K562 (cell line): ENCODE measurements around the gene TXNIP. TPM values are rescaled to one million over a fixed set of nuclear protein-coding genes. Genes with fewer than 3 reads are reported as not detected.
A peak's percentile ranks its signal among the peaks of the same experiment; 100 is the strongest.

ENCODE experiments used
- CBX3 ChIP-seq, 2 experiments: IDR thresholded peaks; 1 replicate in 1 of 2; 2 replicates in 1 of 2; pipeline ENCODE4 v1.6.1; 2012; ENCODE audit warnings: inconsistent platforms in 2 of 2, low read length in 2 of 2, borderline replicate concordance in 1 of 2, control low read depth in 1 of 2
- DLX4 ChIP-seq: fragments of 250-450 bp; sonication (Bioruptor Pico); IDR thresholded peaks from 2 replicates; pipeline ENCODE4 v1.6.1; 2021; ENCODE audit warnings: mild to moderate bottlenecking
- ELF4 ChIP-seq: fragments of 450-650 bp; formaldehyde crosslinking; IDR thresholded peaks from 2 replicates; pipeline ENCODE4 v1.4.0; 2022; ENCODE audit warnings: missing genetic modification characterization
- MTA1 ChIP-seq: fragments of 450-650 bp; IDR thresholded peaks from 2 replicates; pipeline ENCODE4 v1.6.1; 2017; ENCODE audit warnings: borderline replicate concordance
- NFATC3 ChIP-seq: fragments of 450-650 bp; IDR thresholded peaks from 2 replicates; pipeline ENCODE4 v1.6.1; 2017; ENCODE audit warnings: mild to moderate bottlenecking
- NR1H2 ChIP-seq: sonication (generic); formaldehyde crosslinking; IDR thresholded peaks from 2 replicates; pipeline ENCODE4 v1.4.0; 2020; ENCODE audit warnings: mild to moderate bottlenecking, missing genetic modification reagents
- OTX1 ChIP-seq: fragments of 450-650 bp; formaldehyde crosslinking; IDR thresholded peaks from 2 replicates; pipeline ENCODE4 v1.4.0; 2022; ENCODE audit warnings: mild to moderate bottlenecking
- THRAP3 ChIP-seq: fragments of 450-650 bp; IDR thresholded peaks from 2 replicates; pipeline ENCODE4 v1.6.1; 2016; ENCODE audit warnings: mild to moderate bottlenecking, inconsistent platforms, borderline replicate concordance
- TOE1 ChIP-seq, 2 experiments: fragments of 450-650 bp in 1 of 2; sonication (generic) in 1 of 2; formaldehyde crosslinking in 1 of 2; IDR thresholded peaks; 2 replicates each; pipeline versions ENCODE4 v1.7.1 to v1.8.0; 2016 to 2022; ENCODE audit warnings: borderline replicate concordance in 2 of 2, mild to moderate bottlenecking in 2 of 2, antibody characterized with exemption in 1 of 2, inconsistent platforms in 1 of 2, low read depth in 1 of 2, missing genetic modification reagents in 1 of 2, moderate library complexity in 1 of 2
- XRCC5 ChIP-seq: fragments of 200-400 bp; formaldehyde crosslinking; IDR thresholded peaks from 2 replicates; pipeline ENCODE4 v1.6.1; 2017; ENCODE audit warnings: low read depth, mild to moderate bottlenecking, low read length
- ZNF12 ChIP-seq: sonication (generic); formaldehyde crosslinking; IDR thresholded peaks from 2 replicates; pipeline ENCODE4 v1.4.0; 2020; ENCODE audit warnings: mild to moderate bottlenecking, missing genetic modification reagents
- ZNF232 ChIP-seq: sonication (generic); formaldehyde crosslinking; IDR thresholded peaks from 2 replicates; pipeline ENCODE4 v1.8.0; 2022; ENCODE audit warnings: mild to moderate bottlenecking, missing genetic modification reagents
- polyA plus RNA-seq, 8 experiments: library from polyadenylated mRNA; depleted of rRNA in 4 of 8; stranded (reverse) in 5 of 8; unstranded in 3 of 8; fragments of >200 nt; fragmentation: Nextera tagmentation in 2 of 8; fragmentation: Illumina TruSeq in 1 of 8; extraction: Ambion mirVana in 2 of 8; extraction: Trizol in 1 of 8; gene quantifications; 2 replicates each; pipeline versions ENCODE4 v1.2.1 to v1.2.3, GENCODE V29; 2011 to 2014; ENCODE audit warnings: inconsistent platforms in 1 of 8, missing spikeins in 1 of 8
- total RNA-seq, 7 experiments: library from RNA; depleted of rRNA in 6 of 7; stranded (reverse); fragments of >200 nt in 6 of 7; fragmentation: Illumina TruSeq in 2 of 7; extraction: Trizol in 2 of 7; gene quantifications; 2 replicates each; pipeline versions ENCODE4 v1.2.1 to v1.2.3, GENCODE V29; 2011 to 2021; ENCODE audit warnings: low replicate concordance in 1 of 7
- TF ChIP-seq, protein P1 (sequence below): fragments of 250-450 bp; sonication (Bioruptor Pico); IDR thresholded peaks from 2 replicates; pipeline ENCODE4 v1.8.0; 2021; ENCODE audit warnings: moderate library complexity, mild to moderate bottlenecking, inconsistent platforms
- TF ChIP-seq, protein P2 (sequence below): fragments of 150-350 bp; conservative IDR thresholded peaks from 2 replicates; pipeline ENCODE4 v1.6.1; 2014; ENCODE audit warnings: low read length
- TF ChIP-seq, protein P3 (sequence below): sonication (generic); formaldehyde crosslinking; IDR thresholded peaks from 2 replicates; pipeline ENCODE4 v1.8.1; 2022; ENCODE audit warnings: missing genetic modification reagents
- TF ChIP-seq, protein P4 (sequence below): fragments of 450-650 bp; IDR thresholded peaks from 2 replicates; pipeline ENCODE4 v1.6.1; 2018; ENCODE audit not compliant: partially characterized antibody

Gene TXNIP
- total and polyA plus RNA-seq, 9 of the 15 experiments (the other 6 are each of a cell fraction or from before 2014, with no cell fraction given), result 120 to 499 (median 257) TPM

DNA sequence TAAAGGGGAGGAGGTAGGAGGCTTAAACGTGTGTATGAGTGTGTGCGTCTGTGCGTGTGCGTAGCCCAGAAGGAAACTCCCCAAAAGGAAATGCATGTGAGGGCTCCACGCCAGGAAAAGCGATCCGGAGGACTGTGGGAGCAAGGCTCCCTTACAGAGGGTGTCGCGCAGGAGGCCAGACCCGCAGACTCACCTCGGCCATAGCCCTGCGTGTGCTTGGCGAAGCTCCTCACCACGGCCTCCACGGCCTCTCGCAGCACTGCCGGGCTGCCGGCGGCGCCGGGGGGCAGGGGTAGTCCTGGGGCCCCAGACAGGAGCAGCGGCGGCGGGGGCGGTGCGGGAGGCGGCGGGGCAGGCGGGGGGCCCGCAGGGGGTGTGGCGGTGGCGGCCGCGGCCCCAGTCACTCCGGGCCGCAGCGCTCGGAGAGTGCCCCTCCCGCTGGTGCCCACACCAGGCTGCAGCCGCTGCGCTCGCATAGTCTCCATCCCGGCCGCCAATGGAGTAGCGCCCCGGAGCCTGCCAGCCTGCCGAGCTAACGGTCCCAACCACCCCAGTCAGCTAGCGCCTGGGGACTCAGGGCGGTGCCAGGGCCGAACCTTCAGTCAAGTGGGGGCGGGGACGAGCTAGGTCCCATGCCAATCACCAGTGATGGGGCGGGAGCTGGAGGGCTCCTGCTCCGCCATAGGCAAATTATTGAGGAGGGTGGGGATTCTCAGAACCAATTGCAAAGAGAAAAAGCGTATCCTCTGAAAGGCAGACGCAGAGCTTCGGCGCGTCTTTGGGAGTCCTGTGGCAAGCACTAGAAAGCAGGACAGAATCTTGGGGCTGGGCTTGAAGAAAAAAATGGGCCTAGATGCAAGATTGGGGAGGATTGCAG is 38.7 kb downstream of the TXNIP start, which contains the start of gene LIX1L (continued):
- TF ChIP-seq CBX3 (IDR thresholded peaks at IDR 0.05; ENCODE audit: borderline replicate concordance in 1 of 2, low read length in 2 of 2), result no peak; a peak in 1 of 3 replicates
- TF ChIP-seq, protein P1, sequence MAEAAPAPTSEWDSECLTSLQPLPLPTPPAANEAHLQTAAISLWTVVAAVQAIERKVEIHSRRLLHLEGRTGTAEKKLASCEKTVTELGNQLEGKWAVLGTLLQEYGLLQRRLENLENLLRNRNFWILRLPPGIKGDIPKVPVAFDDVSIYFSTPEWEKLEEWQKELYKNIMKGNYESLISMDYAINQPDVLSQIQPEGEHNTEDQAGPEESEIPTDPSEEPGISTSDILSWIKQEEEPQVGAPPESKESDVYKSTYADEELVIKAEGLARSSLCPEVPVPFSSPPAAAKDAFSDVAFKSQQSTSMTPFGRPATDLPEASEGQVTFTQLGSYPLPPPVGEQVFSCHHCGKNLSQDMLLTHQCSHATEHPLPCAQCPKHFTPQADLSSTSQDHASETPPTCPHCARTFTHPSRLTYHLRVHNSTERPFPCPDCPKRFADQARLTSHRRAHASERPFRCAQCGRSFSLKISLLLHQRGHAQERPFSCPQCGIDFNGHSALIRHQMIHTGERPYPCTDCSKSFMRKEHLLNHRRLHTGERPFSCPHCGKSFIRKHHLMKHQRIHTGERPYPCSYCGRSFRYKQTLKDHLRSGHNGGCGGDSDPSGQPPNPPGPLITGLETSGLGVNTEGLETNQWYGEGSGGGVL (CRISPR knock-in tag), result no peak
- TF ChIP-seq THRAP3, result no peak
- TF ChIP-seq ZNF232 (CRISPR knock-in tag), result no peak
- TF ChIP-seq NR1H2, result no peak
- TF ChIP-seq TOE1 (IDR thresholded peaks at IDR 0.05; ENCODE audit: borderline replicate concordance), result no peak
- no peak for TF ChIP-seq TOE1 (CRISPR knock-in tag; IDR thresholded peaks at IDR 0.05; ENCODE audit: borderline replicate concordance, low read depth)
- peak; percentile 25; the same call in 1 of the 2 replicates for TF ChIP-seq MTA1
- no peak for TF ChIP-seq NFATC3
- TF ChIP-seq, protein P2, sequence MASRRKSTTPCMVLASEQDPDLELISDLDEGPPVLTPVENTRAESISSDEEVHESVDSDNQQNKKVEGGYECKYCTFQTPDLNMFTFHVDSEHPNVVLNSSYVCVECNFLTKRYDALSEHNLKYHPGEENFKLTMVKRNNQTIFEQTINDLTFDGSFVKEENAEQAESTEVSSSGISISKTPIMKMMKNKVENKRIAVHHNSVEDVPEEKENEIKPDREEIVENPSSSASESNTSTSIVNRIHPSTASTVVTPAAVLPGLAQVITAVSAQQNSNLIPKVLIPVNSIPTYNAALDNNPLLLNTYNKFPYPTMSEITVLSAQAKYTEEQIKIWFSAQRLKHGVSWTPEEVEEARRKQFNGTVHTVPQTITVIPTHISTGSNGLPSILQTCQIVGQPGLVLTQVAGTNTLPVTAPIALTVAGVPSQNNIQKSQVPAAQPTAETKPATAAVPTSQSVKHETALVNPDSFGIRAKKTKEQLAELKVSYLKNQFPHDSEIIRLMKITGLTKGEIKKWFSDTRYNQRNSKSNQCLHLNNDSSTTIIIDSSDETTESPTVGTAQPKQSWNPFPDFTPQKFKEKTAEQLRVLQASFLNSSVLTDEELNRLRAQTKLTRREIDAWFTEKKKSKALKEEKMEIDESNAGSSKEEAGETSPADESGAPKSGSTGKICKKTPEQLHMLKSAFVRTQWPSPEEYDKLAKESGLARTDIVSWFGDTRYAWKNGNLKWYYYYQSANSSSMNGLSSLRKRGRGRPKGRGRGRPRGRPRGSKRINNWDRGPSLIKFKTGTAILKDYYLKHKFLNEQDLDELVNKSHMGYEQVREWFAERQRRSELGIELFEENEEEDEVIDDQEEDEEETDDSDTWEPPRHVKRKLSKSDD, result no peak
- peak; percentile 24; the same call in 1 of the 2 replicates for TF ChIP-seq XRCC5
- TF ChIP-seq, protein P3, sequence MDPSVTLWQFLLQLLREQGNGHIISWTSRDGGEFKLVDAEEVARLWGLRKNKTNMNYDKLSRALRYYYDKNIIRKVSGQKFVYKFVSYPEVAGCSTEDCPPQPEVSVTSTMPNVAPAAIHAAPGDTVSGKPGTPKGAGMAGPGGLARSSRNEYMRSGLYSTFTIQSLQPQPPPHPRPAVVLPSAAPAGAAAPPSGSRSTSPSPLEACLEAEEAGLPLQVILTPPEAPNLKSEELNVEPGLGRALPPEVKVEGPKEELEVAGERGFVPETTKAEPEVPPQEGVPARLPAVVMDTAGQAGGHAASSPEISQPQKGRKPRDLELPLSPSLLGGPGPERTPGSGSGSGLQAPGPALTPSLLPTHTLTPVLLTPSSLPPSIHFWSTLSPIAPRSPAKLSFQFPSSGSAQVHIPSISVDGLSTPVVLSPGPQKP (CRISPR knock-in tag), result no peak
- TF ChIP-seq DLX4 (CRISPR knock-in tag), result no peak
- TF ChIP-seq OTX1 (CRISPR knock-in tag), result no peak
- TF ChIP-seq ELF4 (CRISPR knock-in tag), result no peak
- no peak; the same call in 1 of the 2 replicates for TF ChIP-seq ZNF12 (CRISPR knock-in tag)
- TF ChIP-seq, protein P4, sequence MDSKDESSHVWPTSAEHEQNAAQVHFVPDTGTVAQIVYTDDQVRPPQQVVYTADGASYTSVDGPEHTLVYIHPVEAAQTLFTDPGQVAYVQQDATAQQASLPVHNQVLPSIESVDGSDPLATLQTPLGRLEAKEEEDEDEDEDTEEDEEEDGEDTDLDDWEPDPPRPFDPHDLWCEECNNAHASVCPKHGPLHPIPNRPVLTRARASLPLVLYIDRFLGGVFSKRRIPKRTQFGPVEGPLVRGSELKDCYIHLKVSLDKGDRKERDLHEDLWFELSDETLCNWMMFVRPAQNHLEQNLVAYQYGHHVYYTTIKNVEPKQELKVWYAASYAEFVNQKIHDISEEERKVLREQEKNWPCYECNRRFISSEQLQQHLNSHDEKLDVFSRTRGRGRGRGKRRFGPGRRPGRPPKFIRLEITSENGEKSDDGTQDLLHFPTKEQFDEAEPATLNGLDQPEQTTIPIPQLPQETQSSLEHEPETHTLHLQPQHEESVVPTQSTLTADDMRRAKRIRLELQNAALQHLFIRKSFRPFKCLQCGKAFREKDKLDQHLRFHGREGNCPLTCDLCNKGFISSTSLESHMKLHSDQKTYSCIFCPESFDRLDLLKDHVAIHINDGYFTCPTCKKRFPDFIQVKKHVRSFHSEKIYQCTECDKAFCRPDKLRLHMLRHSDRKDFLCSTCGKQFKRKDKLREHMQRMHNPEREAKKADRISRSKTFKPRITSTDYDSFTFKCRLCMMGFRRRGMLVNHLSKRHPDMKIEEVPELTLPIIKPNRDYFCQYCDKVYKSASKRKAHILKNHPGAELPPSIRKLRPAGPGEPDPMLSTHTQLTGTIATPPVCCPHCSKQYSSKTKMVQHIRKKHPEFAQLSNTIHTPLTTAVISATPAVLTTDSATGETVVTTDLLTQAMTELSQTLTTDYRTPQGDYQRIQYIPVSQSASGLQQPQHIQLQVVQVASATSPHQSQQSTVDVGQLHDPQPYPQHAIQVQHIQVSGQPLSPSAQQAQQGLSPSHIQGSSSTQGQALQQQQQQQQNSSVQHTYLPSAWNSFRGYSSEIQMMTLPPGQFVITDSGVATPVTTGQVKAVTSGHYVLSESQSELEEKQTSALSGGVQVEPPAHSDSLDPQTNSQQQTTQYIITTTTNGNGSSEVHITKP, result no peak
